ENCODE data around the gene RNF135. TPM values are rescaled to one million over a fixed set of nuclear protein-coding genes. Genes with fewer than 3 reads are reported as not detected.
"Not testable (repeated sequence)": the region's sequence is repeated elsewhere in the genome, so short reads cannot be mapped to it uniquely, and the experiment has no call there.

RNF135 gene
- 24.4 and 26.8 TPM in 2 replicates for total RNA-seq (2014; rRNA removed; shearing (Covaris generic))

- peak; percentile 89 for DNase-seq (ENCODE audit: low spot score)
These were observed at the start of gene RNF135 for GRCh38 chr17:30970831-30971567. RNF135 (plus strand) TSS chr17:30971039; CDS start chr17:30971074, 35 bp downstream.

- DNase-seq (ENCODE audit: low spot score): no peak
These were observed 49.2 kb upstream of the RNF135 start, which contains the start of gene ADAP2 for GRCh38 chr17:30921544-30922196. ADAP2 (plus strand) TSS chr17:30921945; CDS start chr17:30922015, 70 bp downstream.

GRCh38 chr17:30922235-30923030 is 48.4 kb upstream of the RNF135 start:
- DNase-seq (ENCODE audit: low spot score): no peak

GRCh38 chr17:30924341-30924740 is 46.5 kb upstream of the RNF135 start:
- DNase-seq (ENCODE audit: low spot score): no peak

- no peak for DNase-seq (ENCODE audit: low spot score)
These were observed 44.3 kb upstream of the RNF135 start for GRCh38 chr17:30926516-30926915.

- no peak for DNase-seq (ENCODE audit: low spot score)
These were observed 43.1 kb upstream of the RNF135 start for GRCh38 chr17:30927756-30928155.

GRCh38 chr17:30928584-30928983 is 42.3 kb upstream of the RNF135 start:
- DNase-seq (ENCODE audit: low spot score): no peak

- DNase-seq (ENCODE audit: low spot score): no peak
These were observed 41.7 kb upstream of the RNF135 start for GRCh38 chr17:30929081-30929633.

GRCh38 chr17:30929861-30930260 is 41.0 kb upstream of the RNF135 start:
- DNase-seq (ENCODE audit: low spot score): not testable (repeated sequence)

GRCh38 chr17:30930495-30930894 is 40.3 kb upstream of the RNF135 start:
- no peak for DNase-seq (ENCODE audit: low spot score)

GRCh38 chr17:30931582-30931981 is 39.3 kb upstream of the RNF135 start:
- not testable (repeated sequence) for DNase-seq (ENCODE audit: low spot score)

- no peak for DNase-seq (ENCODE audit: low spot score)
These were observed 36.9 kb upstream of the RNF135 start for GRCh38 chr17:30933966-30934365.

GRCh38 chr17:30939051-30939689 is 31.7 kb upstream of the RNF135 start:
- DNase-seq (ENCODE audit: low spot score): no peak

- DNase-seq (ENCODE audit: low spot score): no peak
These were observed 28.3 kb upstream of the RNF135 start for GRCh38 chr17:30942308-30943079.

- DNase-seq (ENCODE audit: low spot score): no peak
These were observed 23.0 kb upstream of the RNF135 start for GRCh38 chr17:30947796-30948195.

GRCh38 chr17:30950189-30950588 is 20.6 kb upstream of the RNF135 start:
- DNase-seq (ENCODE audit: low spot score): no peak

- DNase-seq (ENCODE audit: low spot score): peak; percentile 59
These were observed 20.0 kb upstream of the RNF135 start for GRCh38 chr17:30950669-30951399.

GRCh38 chr17:30952638-30953393 is 18.0 kb upstream of the RNF135 start:
- DNase-seq (ENCODE audit: low spot score): no peak
